ENCODE data around the gene UBE3D.

GRCh38 chr6:82909551-82909950 lies 156.1 kb downstream of the UBE3D start:
- no peak for TF ChIP-seq ERG (CRISPR knock-in tag; IDR thresholded peaks at IDR 0.05)
- no peak for TF ChIP-seq IRF2 (CRISPR knock-in tag; IDR thresholded peaks at IDR 0.05; ENCODE audit: borderline replicate concordance, low read depth)
- TF ChIP-seq CTCF (IDR thresholded peaks at IDR 0.05), result no peak
- no peak for TF ChIP-seq ZNF219 (CRISPR knock-in tag; IDR thresholded peaks at IDR 0.05; ENCODE audit: borderline replicate concordance)
- TF ChIP-seq TEAD4 (CRISPR knock-in tag; IDR thresholded peaks at IDR 0.05), result no peak
- TF ChIP-seq RELA (CRISPR knock-in tag; IDR thresholded peaks at IDR 0.05; ENCODE audit: borderline replicate concordance), result no peak
- TF ChIP-seq NFYB (CRISPR knock-in tag; conservative IDR thresholded peaks at IDR 0.05; ENCODE audit: low read depth), result no peak
- TF ChIP-seq NR1H2 (CRISPR knock-in tag; IDR thresholded peaks at IDR 0.05), result no peak
